Transverse colon (tissue), 3 donors: ENCODE data around the gene LCORL.

Experiments used
- CTCF ChIP-seq, 5 experiments: fragments of 200-600 bp in 3 of 5; fragments of 450-650 bp in 2 of 5; sonication (generic) in 3 of 5; IDR thresholded peaks; 1 replicate in 2 of 5; 2 replicates in 3 of 5; pipeline ENCODE4 v1.5.1; 2016 to 2017; ENCODE audit warnings: antibody characterized with exemption in 5 of 5, inconsistent platforms in 3 of 5, mild to moderate bottlenecking in 2 of 5, moderate library complexity in 1 of 5
- EP300 ChIP-seq: sonication (generic); formaldehyde crosslinking; IDR thresholded peaks from one replicate; pipeline ENCODE4 v1.6.1; 2017; ENCODE audit warnings: antibody characterized with exemption, low read depth

- no peak for TF ChIP-seq CTCF (IDR thresholded peaks at IDR 0.05)
- TF ChIP-seq EP300 = no peak
These were observed 30.6 kb upstream of the LCORL start for GRCh38 chr4:18052158-18052557.
